DND-41 (cell line): ENCODE measurements around the gene PARP6.

Experiments used
- ATAC-seq: fragments of 200-7000 bp; cut with Tn5 transposase; 3 replicates; pipeline ENCODE4 v1.9.1; 2021; ENCODE audit warnings: low read depth; ENCODE audit not compliant: insufficient read depth
- DNase-seq: peaks from one replicate; pipeline ENCODE4 v3.0.0-alpha.2; 2020
- H2AFZ ChIP-seq: 2 replicates; pipeline ENCODE4 v1.6.0; 2012; ENCODE audit warnings: low read depth, low read length
- H3K27ac ChIP-seq: 2 replicates; pipeline ENCODE4 v1.5.1; 2012; ENCODE audit warnings: low read length, inconsistent platforms
- H3K27me3 ChIP-seq: fragments of 200-600 bp; sonication (generic); 2 replicates; pipeline ENCODE4 v1.6.0; 2012; ENCODE audit warnings: low read length, mild to moderate bottlenecking, inconsistent platforms; ENCODE audit not compliant: insufficient read depth, poor library complexity
- H3K36me3 ChIP-seq: 2 replicates; pipeline ENCODE4 v1.5.1; 2012; ENCODE audit warnings: low read length, inconsistent platforms; ENCODE audit not compliant: insufficient read depth
- H3K4me1 ChIP-seq: 2 replicates; pipeline ENCODE4 v1.5.1; 2012; ENCODE audit warnings: mild to moderate bottlenecking, low read length; ENCODE audit not compliant: insufficient read depth
- H3K4me2 ChIP-seq: 2 replicates; pipeline ENCODE4 v1.6.0; 2012; ENCODE audit warnings: mild to moderate bottlenecking, moderate library complexity, low read length, inconsistent platforms; ENCODE audit not compliant: insufficient read depth
- H3K4me3 ChIP-seq, 2 experiments: fragments of 200-600 bp in 1 of 2; shearing (Covaris generic) in 1 of 2; 2 replicates each; pipeline ENCODE4 v1.5.1; 2012 to 2016; ENCODE audit warnings: inconsistent platforms in 2 of 2, low read length in 2 of 2, mild to moderate bottlenecking in 2 of 2, low read depth in 1 of 2, moderate library complexity in 1 of 2
- H3K79me2 ChIP-seq: 2 replicates; pipeline ENCODE4 v1.6.0; 2012; ENCODE audit warnings: low read length, inconsistent platforms; ENCODE audit not compliant: insufficient read depth
- H3K9ac ChIP-seq: 2 replicates; pipeline ENCODE4 v1.6.0; 2012; ENCODE audit warnings: low read depth, mild to moderate bottlenecking, inconsistent platforms, low read length, moderate library complexity
- H3K9me3 ChIP-seq: 2 replicates; pipeline ENCODE4 v1.5.1; 2012; ENCODE audit warnings: low read length, moderate library complexity, mild to moderate bottlenecking, inconsistent platforms; ENCODE audit not compliant: insufficient read depth, severe bottlenecking
- H4K20me1 ChIP-seq: 2 replicates; pipeline ENCODE4 v1.6.0; 2012; ENCODE audit warnings: low read length; ENCODE audit not compliant: insufficient read depth
- CTCF ChIP-seq: IDR thresholded peaks from 2 replicates; pipeline ENCODE4 v1.5.1; 2012; ENCODE audit warnings: borderline replicate concordance, low read length, moderate library complexity, mild to moderate bottlenecking; ENCODE audit not compliant: poor library complexity, severe bottlenecking; ENCODE audit errors: extremely low read depth
- EZH2 ChIP-seq: IDR thresholded peaks from 3 replicates; pipeline ENCODE4 v1.6.1; 2012; ENCODE audit warnings: borderline replicate concordance, low read depth, mild to moderate bottlenecking, moderate library complexity, low read length, inconsistent platforms; ENCODE audit not compliant: severe bottlenecking

The PARP6 gene

GRCh38 chr15:72285402-72285801 is 13.0 kb upstream of the PARP6 start:
- no peak for DNase-seq
- ATAC-seq = no peak
- H3K79me2 ChIP-seq = no peaks in the 10 kb centered on the region
- no peak overlapping the region for H2AFZ ChIP-seq
- H3K36me3 ChIP-seq = no peaks in the 10 kb centered on the region
- no peaks in the 10 kb centered on the region for H3K4me1 ChIP-seq
- no peaks in the 10 kb centered on the region for H3K9me3 ChIP-seq
- H3K4me3 ChIP-seq = no peak overlapping the region
- H3K4me2 ChIP-seq = no peak overlapping the region
- H3K9ac ChIP-seq = no peak overlapping the region
- no peaks in the 10 kb centered on the region for H3K27me3 ChIP-seq
- TF ChIP-seq CTCF (no peak), EZH2 (no peak)
- H4K20me1 ChIP-seq = no peaks in the 10 kb centered on the region
- no peak overlapping the region for H3K27ac ChIP-seq

DNA sequence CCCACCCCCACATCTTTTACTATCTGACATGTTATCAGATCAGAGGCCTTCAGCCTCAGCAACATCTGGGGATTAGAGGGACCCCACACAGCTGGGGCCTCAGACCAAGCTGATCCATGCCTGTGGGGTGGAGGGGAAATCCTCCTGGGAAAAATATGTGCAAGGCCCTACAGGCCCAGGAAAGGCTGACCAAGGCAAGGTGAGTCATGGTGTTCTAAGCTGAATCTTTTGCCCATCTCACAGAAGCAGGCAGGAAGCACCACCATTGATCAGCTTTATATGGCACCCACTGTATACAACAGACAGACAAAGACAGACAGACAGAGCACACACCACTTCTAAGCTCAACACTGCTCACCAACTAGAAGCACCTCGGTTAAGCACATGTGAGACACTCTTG is 12.4 kb upstream of the PARP6 start:
- H3K4me1 ChIP-seq = no peaks in the 10 kb centered on the region
- H3K27me3 ChIP-seq = no peaks in the 10 kb centered on the region
- no peaks in the 10 kb centered on the region for H3K79me2 ChIP-seq
- no peaks in the 10 kb centered on the region for H4K20me1 ChIP-seq
- TF ChIP-seq CTCF = no peak
- TF ChIP-seq EZH2 = no peak
- no peak overlapping the region for H3K27ac ChIP-seq
- no peak overlapping the region for H2AFZ ChIP-seq
- H3K36me3 ChIP-seq = no peaks in the 10 kb centered on the region
- H3K9me3 ChIP-seq = no peaks in the 10 kb centered on the region
- no peak overlapping the region for H3K9ac ChIP-seq
- H3K4me2 ChIP-seq = no peak overlapping the region
- ATAC-seq (no peak), DNase-seq (no peak)
- H3K4me3 ChIP-seq = no peak overlapping the region

DNA sequence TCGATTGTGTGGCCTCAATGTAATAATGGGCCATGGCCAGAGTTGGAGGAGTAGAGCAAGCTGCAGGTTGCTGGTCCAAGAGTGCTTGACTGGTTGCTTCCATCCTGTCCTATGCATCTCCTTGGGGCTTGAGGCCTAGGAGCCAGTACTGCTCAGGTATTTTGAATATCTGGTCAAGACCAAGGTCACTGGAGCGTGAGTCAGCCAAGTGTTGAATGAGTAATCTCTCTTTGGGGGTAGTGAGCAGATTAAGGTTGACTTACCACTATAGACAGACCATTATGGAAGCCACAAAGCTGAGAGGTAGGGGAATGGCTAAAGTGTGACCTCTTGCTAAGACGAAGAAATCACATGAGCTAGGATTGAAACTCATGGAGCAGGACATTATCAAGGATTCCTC is 9.4 kb upstream of the PARP6 start:
- Histone ChIP-seq H3K4me1 (no peaks in the 10 kb centered on the region), H3K4me2 (no peak overlapping the region), H3K79me2 (no peaks in the 10 kb centered on the region), H3K27ac (no peak overlapping the region), H4K20me1 (no peaks in the 10 kb centered on the region), H3K9me3 (no peaks in the 10 kb centered on the region), H3K9ac (no peak overlapping the region), H3K27me3 (no peaks in the 10 kb centered on the region), H3K4me3 (no peak overlapping the region), H2AFZ (no peak overlapping the region), H3K36me3 (no peaks in the 10 kb centered on the region)
- no peak for TF ChIP-seq CTCF
- TF ChIP-seq EZH2 = no peak
- DNase-seq = no peak
- no peak for ATAC-seq

DNA sequence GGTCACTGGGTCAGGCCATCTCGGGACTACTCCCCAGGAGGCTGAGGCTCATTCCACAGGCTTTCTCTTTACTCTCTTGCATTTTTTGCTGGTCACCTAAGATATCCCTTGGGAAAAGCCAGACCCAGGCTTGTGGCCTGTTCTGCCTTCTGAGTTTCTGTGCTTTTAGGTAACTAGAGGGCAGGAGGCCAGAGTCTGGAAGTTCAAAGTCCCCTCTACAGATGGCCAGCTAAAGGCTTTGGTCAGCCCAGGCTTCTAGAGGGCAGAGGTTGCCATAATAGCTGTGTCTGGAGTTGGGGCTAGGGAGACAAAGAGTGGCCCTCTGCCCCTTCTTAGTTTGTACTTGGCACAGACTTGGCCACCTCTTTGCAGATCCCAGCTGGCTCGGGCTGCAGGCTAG is 8.4 kb upstream of the PARP6 start:
- Histone ChIP-seq H3K27me3 (no peaks in the 10 kb centered on the region), H3K36me3 (no peaks in the 10 kb centered on the region), H2AFZ (no peak overlapping the region), H3K79me2 (no peaks in the 10 kb centered on the region), H3K4me3 (no peak overlapping the region), H3K9ac (no peak overlapping the region), H3K9me3 (no peaks in the 10 kb centered on the region), H4K20me1 (no peaks in the 10 kb centered on the region), H3K27ac (no peak overlapping the region), H3K4me2 (no peak overlapping the region), H3K4me1 (no peaks in the 10 kb centered on the region)
- no peak for DNase-seq
- no peak for TF ChIP-seq EZH2
- TF ChIP-seq CTCF = no peak
- ATAC-seq = no peak
